Measurements from ENCODE around the gene ABCA5.
"Not testable (repeated sequence)": the region's sequence is repeated elsewhere in the genome, so short reads cannot be mapped to it uniquely, and the experiment has no call there.

ABCA5 gene

GRCh38 chr17:69198238-69198637, 128.7 kb downstream of the ABCA5 start:
- no peak for DNase-seq

GRCh38 chr17:69196105-69196653, 130.8 kb downstream of the ABCA5 start:
- not testable (repeated sequence) for DNase-seq

Data from NCI-H510A treated with DMSO at 0.1 percent for 48 hours (cell line).